Measurements from ENCODE around the gene RPL27A.

DNA sequence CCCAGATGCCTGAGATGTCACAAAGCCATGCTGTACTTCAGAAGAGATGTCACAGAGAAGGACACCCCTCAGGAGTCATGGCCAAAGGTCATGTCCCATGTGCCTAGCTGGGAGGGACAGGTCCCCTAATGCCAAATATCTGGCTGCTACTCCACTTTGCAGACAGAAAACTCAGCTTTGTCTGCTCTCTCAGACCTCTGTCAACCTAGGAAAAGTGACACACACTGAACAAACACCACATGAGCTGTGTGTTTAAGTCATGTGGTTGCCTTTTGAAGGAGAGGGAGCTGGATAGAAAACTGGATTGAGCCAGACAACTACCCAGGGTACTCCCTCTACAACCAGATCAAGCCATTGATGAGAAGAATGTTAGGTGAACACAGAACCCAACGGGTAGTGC lies 3.6 kb upstream of the RPL27A start:
- TF ChIP-seq, protein P1, sequence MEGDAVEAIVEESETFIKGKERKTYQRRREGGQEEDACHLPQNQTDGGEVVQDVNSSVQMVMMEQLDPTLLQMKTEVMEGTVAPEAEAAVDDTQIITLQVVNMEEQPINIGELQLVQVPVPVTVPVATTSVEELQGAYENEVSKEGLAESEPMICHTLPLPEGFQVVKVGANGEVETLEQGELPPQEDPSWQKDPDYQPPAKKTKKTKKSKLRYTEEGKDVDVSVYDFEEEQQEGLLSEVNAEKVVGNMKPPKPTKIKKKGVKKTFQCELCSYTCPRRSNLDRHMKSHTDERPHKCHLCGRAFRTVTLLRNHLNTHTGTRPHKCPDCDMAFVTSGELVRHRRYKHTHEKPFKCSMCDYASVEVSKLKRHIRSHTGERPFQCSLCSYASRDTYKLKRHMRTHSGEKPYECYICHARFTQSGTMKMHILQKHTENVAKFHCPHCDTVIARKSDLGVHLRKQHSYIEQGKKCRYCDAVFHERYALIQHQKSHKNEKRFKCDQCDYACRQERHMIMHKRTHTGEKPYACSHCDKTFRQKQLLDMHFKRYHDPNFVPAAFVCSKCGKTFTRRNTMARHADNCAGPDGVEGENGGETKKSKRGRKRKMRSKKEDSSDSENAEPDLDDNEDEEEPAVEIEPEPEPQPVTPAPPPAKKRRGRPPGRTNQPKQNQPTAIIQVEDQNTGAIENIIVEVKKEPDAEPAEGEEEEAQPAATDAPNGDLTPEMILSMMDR (IDR thresholded peaks at IDR 0.05) = no peak
- TF ChIP-seq POLR2A (IDR thresholded peaks at IDR 0.05) = no peak
- no peak for TF ChIP-seq POLR2AphosphoS5 (IDR thresholded peaks at IDR 0.05)
